HFF-Myc (cell line): Measurements from ENCODE around the gene FHIT.
"Not testable (repeated sequence)": the region's sequence is repeated elsewhere in the genome, so short reads cannot be mapped to it uniquely, and the experiment has no call there.

Experiments used
- DNase-seq: peaks from one replicate; pipeline ENCODE4 v3.0.0-alpha.2; 2011; ENCODE audit warnings: low read depth; ENCODE audit errors: extremely low read depth
- H3K4me3 ChIP-seq: replicated peaks from 2 replicates; pipeline ENCODE4 v1.5.1; 2011; ENCODE audit warnings: low read depth, mild to moderate bottlenecking, control low read depth, low read length
- TF ChIP-seq, protein P1 (sequence below): IDR thresholded peaks from 2 replicates; pipeline ENCODE4 v1.5.1; 2012; ENCODE audit warnings: mild to moderate bottlenecking, low read depth, low read length, control low read depth; ENCODE audit errors: missing control alignments

Gene FHIT

DNA sequence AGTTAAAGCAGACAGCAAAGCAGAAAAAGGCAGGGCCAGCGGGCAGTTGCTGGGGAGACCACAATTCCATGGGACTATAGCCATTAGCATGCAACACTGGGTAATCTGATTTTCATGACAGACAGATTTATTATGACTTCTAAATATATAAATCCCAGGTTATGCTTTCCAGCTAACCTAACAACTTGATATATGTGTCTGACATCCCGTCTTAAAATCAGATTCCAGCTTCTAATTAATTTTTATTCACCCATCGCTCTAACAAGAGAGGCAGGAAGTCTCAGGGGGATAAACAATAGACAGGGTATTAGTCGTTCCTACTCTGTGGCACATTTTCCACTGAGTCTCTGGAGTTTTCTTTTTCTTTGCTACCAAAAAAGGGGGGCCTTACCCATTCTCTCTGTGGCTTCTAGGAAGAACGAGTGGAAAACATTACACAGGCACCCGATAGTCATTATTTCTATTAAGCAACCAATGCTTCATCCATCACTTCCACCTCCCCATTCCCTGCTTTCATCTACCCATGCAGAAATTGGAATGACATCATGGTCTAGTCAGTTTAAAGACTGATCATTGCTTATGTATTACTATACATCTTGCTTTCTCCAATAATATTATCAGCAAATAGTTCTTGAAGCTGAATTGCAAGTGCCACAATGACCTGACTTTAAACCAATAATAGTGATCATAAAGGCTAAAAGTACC is 173.1 kb downstream of the FHIT start:
- no peak overlapping the region for H3K4me3 ChIP-seq
- TF ChIP-seq, protein P1, sequence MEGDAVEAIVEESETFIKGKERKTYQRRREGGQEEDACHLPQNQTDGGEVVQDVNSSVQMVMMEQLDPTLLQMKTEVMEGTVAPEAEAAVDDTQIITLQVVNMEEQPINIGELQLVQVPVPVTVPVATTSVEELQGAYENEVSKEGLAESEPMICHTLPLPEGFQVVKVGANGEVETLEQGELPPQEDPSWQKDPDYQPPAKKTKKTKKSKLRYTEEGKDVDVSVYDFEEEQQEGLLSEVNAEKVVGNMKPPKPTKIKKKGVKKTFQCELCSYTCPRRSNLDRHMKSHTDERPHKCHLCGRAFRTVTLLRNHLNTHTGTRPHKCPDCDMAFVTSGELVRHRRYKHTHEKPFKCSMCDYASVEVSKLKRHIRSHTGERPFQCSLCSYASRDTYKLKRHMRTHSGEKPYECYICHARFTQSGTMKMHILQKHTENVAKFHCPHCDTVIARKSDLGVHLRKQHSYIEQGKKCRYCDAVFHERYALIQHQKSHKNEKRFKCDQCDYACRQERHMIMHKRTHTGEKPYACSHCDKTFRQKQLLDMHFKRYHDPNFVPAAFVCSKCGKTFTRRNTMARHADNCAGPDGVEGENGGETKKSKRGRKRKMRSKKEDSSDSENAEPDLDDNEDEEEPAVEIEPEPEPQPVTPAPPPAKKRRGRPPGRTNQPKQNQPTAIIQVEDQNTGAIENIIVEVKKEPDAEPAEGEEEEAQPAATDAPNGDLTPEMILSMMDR, result no peak
- DNase-seq, result no peak

DNA sequence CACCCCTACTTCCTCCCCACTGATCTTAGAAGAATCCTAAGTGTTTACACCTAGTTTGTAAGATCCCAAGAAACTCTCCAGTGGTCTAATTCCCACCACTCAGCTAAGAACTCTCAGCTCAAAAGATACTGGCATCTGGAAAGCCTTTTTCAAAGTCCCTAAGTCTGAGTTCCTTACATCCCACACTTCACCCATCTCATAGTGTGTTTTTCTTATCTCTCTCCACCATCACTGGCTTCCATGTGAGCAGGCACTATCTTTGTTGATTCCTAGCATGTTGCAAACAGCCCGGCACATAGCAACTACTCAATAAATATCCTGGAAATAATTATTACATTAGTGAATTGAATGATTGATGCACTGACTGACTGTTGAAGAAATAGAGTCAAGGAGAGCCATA is 173.7 kb downstream of the FHIT start:
- H3K4me3 ChIP-seq, result no peak overlapping the region
- DNase-seq, result no peak
- TF ChIP-seq, protein P1, result no peak

DNA sequence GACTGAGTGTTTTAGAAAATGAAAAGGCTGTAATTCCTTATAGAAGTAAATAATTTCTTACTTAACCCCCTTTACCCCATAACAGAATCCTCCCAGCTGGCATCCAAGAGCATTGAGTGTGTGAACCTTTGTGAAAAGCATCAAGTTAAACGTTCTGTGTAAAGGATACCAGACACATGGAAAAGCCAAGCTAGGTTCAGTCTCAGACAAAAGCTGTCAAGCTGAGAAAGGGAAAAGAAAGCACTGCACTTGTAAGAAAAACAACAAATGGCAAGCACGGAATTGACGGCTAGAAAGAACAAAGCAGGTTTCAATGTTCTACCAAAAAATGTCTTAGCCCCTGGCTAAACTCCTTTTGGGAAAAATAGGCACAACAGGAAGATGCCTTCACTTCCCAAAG is 176.5 kb downstream of the FHIT start:
- no peak overlapping the region for H3K4me3 ChIP-seq
- TF ChIP-seq, protein P1, result no peak
- DNase-seq, result no peak

- DNase-seq, result no peak
- TF ChIP-seq, protein P1, result no peak
- H3K4me3 ChIP-seq, result no peak overlapping the region
These were observed 177.6 kb downstream of the FHIT start for GRCh38 chr3:61073566-61074165.

GRCh38 chr3:61068084-61068483 is 183.2 kb downstream of the FHIT start:
- no peak for DNase-seq
- H3K4me3 ChIP-seq, result no peak overlapping the region
- TF ChIP-seq, protein P1, result no peak

GRCh38 chr3:61066800-61067199 is 184.5 kb downstream of the FHIT start:
- TF ChIP-seq, protein P1, result no peak
- no peak overlapping the region for H3K4me3 ChIP-seq
- no peak for DNase-seq

DNA sequence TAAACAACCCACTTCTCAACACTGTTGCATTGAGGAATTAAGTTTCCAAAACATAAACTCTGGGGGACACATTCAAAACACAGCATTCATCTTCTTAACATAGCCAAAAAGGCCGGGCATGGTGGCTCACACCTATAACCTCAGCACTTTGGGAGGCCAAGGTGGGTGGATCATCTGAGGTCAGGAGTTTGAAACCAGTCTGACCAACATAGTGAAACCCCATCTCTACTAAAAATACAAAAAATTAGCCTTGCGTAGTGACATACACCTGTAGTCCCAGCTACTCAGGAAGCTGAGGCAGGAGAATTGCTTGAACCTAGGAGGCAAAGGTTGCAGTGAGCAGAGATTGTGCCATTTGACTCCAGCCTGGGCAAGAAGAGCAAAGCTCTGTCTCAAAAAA is 185.0 kb downstream of the FHIT start:
- not testable (repeated sequence) for H3K4me3 ChIP-seq, DNase-seq
